NCI-H460 (cell line): Measurements from ENCODE around the gene EML1. TPM values are rescaled to one million over a fixed set of nuclear protein-coding genes. Genes with fewer than 3 reads are reported as not detected.

Experiments used
- DNase-seq: peaks from one replicate; pipeline ENCODE4 v3.0.0-alpha.2; 2016; ENCODE audit warnings: low read depth; ENCODE audit errors: extremely low read depth
- total RNA-seq: library from RNA; depleted of rRNA; stranded (reverse); fragments of >200 nt; shearing (Covaris generic); gene quantifications from 2 replicates; pipeline ENCODE4 v1.2.3, GENCODE V29; 2014

The EML1 gene
- total RNA-seq, 1 experiment from 2014 or later = 9.7 TPM

GRCh38 chr14:99803106-99803775, 10.0 kb downstream of the EML1 start:
- no peak for DNase-seq

- no peak for DNase-seq
Observed at GRCh38 chr14:99803803-99804202, 10.6 kb downstream of the EML1 start.

- DNase-seq = no peak
Observed at GRCh38 chr14:99805757-99806439, 12.7 kb downstream of the EML1 start.

GRCh38 chr14:99806836-99807235, 13.6 kb downstream of the EML1 start:
- no peak for DNase-seq

GRCh38 chr14:99807413-99808153, 14.4 kb downstream of the EML1 start:
- no peak for DNase-seq

GRCh38 chr14:99808154-99808505, 14.9 kb downstream of the EML1 start:
- DNase-seq = no peak

GRCh38 chr14:99808515-99808914, 15.3 kb downstream of the EML1 start:
- no peak for DNase-seq

- no peak for DNase-seq
Observed at GRCh38 chr14:99809360-99809759, 16.1 kb downstream of the EML1 start.

GRCh38 chr14:99809859-99810558, 16.8 kb downstream of the EML1 start:
- no peak for DNase-seq

GRCh38 chr14:99810559-99810874, 17.3 kb downstream of the EML1 start:
- DNase-seq = no peak

GRCh38 chr14:99812096-99812750, 19.0 kb downstream of the EML1 start:
- DNase-seq = no peak

- DNase-seq = no peak
Observed at GRCh38 chr14:99812892-99813291, 19.7 kb downstream of the EML1 start.

GRCh38 chr14:99815696-99816095, 22.5 kb downstream of the EML1 start:
- DNase-seq = no peak

GRCh38 chr14:99816217-99816616, 23.0 kb downstream of the EML1 start:
- DNase-seq = no peak

GRCh38 chr14:99816642-99817041, 23.4 kb downstream of the EML1 start:
- DNase-seq = no peak

GRCh38 chr14:99817331-99817730, 24.1 kb downstream of the EML1 start:
- no peak for DNase-seq

GRCh38 chr14:99818503-99819036, 25.4 kb downstream of the EML1 start:
- no peak for DNase-seq

- no peak for DNase-seq
Observed at GRCh38 chr14:99819514-99819913, 26.3 kb downstream of the EML1 start.

- no peak for DNase-seq
Observed at GRCh38 chr14:99820702-99821331, 27.6 kb downstream of the EML1 start.
